ENCODE results near the gene CDK16.

DNA sequence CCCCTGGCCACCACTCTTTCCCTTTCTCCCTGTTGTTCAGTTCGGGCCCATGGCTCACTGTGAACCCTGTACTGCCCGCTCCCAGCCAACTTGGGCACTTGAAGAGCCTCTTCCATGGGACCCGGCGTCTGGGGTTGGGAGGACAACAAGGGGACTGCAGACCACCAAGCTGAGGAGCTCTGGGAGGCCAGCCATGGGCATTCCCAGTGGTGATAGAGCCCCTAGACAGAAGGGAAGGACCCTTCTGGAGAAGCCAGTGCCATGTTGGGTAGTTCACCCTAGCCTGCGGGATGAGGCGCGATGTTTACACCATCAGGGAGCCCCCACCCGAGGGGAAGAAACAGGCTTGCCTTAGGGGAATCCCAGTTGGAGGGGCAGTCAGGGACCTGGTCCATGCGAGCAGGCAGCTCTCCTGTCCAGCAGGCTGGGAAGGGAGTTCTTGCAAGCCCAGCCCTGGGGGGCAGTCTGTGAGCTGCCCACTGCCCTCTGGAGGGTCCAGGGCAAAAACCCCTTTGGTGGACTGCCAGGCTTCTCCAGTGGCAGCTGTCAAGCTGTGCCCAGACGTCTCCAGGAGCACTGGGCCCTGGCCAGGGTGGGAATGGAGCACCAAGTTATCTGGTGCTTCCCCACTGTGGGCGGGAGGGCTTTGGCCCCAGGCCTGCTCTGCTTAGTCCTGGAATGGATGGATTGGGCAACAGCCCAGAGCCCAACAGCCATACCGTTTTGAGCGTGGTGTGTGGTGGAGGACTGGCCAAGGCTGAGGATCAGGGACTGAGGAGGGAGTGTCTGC, 48.6 kb upstream of the CDK16 start:
- TF ChIP-seq POLR2A (IDR thresholded peaks at IDR 0.05; ENCODE audit: low read depth, low read length) (no peak), RAD21 (IDR thresholded peaks at IDR 0.05; ENCODE audit: low read length) (no peak), CTCF (conservative IDR thresholded peaks at IDR 0.05; ENCODE audit: low read depth, low read length) (no peak), RCOR1 (IDR thresholded peaks at IDR 0.05; ENCODE audit: insufficient replicate concordance, low read length) (no peak), SMC3 (IDR thresholded peaks at IDR 0.05; ENCODE audit: low read depth, low read length) (no peak), MAZ (IDR thresholded peaks at IDR 0.05; ENCODE audit: borderline replicate concordance, low read depth, low read length) (no peak), CEBPB (IDR thresholded peaks at IDR 0.05; ENCODE audit: low read depth, low read length) (peak; percentile 83), USF2 (IDR thresholded peaks at IDR 0.05; ENCODE audit: low read depth, low read length) (no peak)
- TF ChIP-seq, protein P1, sequence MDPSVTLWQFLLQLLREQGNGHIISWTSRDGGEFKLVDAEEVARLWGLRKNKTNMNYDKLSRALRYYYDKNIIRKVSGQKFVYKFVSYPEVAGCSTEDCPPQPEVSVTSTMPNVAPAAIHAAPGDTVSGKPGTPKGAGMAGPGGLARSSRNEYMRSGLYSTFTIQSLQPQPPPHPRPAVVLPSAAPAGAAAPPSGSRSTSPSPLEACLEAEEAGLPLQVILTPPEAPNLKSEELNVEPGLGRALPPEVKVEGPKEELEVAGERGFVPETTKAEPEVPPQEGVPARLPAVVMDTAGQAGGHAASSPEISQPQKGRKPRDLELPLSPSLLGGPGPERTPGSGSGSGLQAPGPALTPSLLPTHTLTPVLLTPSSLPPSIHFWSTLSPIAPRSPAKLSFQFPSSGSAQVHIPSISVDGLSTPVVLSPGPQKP (IDR thresholded peaks at IDR 0.05; ENCODE audit: borderline replicate concordance, low read depth, low read length) = no peak
